ENCODE data around the gene CMIP. TPM values are rescaled to one million over a fixed set of nuclear protein-coding genes. Genes with fewer than 3 reads are reported as not detected.

The CMIP gene
- total RNA-seq, 2 experiments from 2014 or later: 28.1 to 29.7 TPM

- peaks cover 3% of the 10 kb centered on the region for H3K4me1 Mint-ChIP-seq
- peaks cover 9% of the 10 kb centered on the region for H3K36me3 Mint-ChIP-seq
- no peak overlapping the region for H3K27ac Mint-ChIP-seq
- H3K9me3 Mint-ChIP-seq: no peaks in the 10 kb centered on the region
- no peak overlapping the region for H3K4me3 Mint-ChIP-seq
- DNase-seq: no peak
- H3K27me3 Mint-ChIP-seq: no peaks in the 10 kb centered on the region
Observed at GRCh38 chr16:81692021-81692420, 247.4 kb downstream of the CMIP start.

GRCh38 chr16:81692571-81692970 is 248.0 kb downstream of the CMIP start:
- Mint-ChIP-seq H3K27ac (no peak overlapping the region), H3K4me1 (peaks cover 2% of the 10 kb centered on the region), H3K9me3 (no peaks in the 10 kb centered on the region)

GRCh38 chr16:81693041-81693743 is 248.6 kb downstream of the CMIP start:
- H3K4me3 Mint-ChIP-seq: no peak overlapping the region
- H3K36me3 Mint-ChIP-seq: peaks cover 8% of the 10 kb centered on the region
- DNase-seq: no peak
- no peak overlapping the region for H3K27ac Mint-ChIP-seq
- no peaks in the 10 kb centered on the region for H3K4me1 Mint-ChIP-seq
- no peaks in the 10 kb centered on the region for H3K27me3 Mint-ChIP-seq
- no peaks in the 10 kb centered on the region for H3K9me3 Mint-ChIP-seq

More at GRCh38 chr16:81692571-81692970, 248.0 kb downstream of the CMIP start:
- no peak overlapping the region for H3K4me3 Mint-ChIP-seq
- H3K27me3 Mint-ChIP-seq: no peaks in the 10 kb centered on the region
- no peak for DNase-seq
- H3K36me3 Mint-ChIP-seq: peaks cover 9% of the 10 kb centered on the region

- peaks cover 7% of the 10 kb centered on the region for H3K36me3 Mint-ChIP-seq
- no peak for DNase-seq
- H3K4me3 Mint-ChIP-seq: no peak overlapping the region
- H3K4me1 Mint-ChIP-seq: no peaks in the 10 kb centered on the region
- no peak overlapping the region for H3K27ac Mint-ChIP-seq
- no peaks in the 10 kb centered on the region for H3K27me3 Mint-ChIP-seq
- H3K9me3 Mint-ChIP-seq: no peaks in the 10 kb centered on the region
Observed at GRCh38 chr16:81693744-81694303, 249.2 kb downstream of the CMIP start.

GRCh38 chr16:81694494-81695280 is 250.1 kb downstream of the CMIP start:
- Mint-ChIP-seq H3K9me3 (no peaks in the 10 kb centered on the region), H3K4me1 (no peaks in the 10 kb centered on the region), H3K27ac (no peak overlapping the region), H3K36me3 (peaks cover 7% of the 10 kb centered on the region), H3K4me3 (no peak overlapping the region), H3K27me3 (no peaks in the 10 kb centered on the region)
- no peak for DNase-seq

GRCh38 chr16:81695321-81696165 is 250.9 kb downstream of the CMIP start:
- Mint-ChIP-seq H3K4me1 (no peaks in the 10 kb centered on the region), H3K27me3 (no peaks in the 10 kb centered on the region), H3K9me3 (no peaks in the 10 kb centered on the region), H3K27ac (no peak overlapping the region), H3K36me3 (peaks cover 7% of the 10 kb centered on the region), H3K4me3 (no peak overlapping the region)
- no peak for DNase-seq

GRCh38 chr16:81696166-81696960 is 251.8 kb downstream of the CMIP start:
- DNase-seq: no peak
- Mint-ChIP-seq H3K4me1 (no peaks in the 10 kb centered on the region), H3K27ac (no peak overlapping the region), H3K4me3 (no peak overlapping the region), H3K36me3 (peaks cover 7% of the 10 kb centered on the region), H3K27me3 (no peaks in the 10 kb centered on the region), H3K9me3 (no peaks in the 10 kb centered on the region)

GRCh38 chr16:81696961-81697615 is 252.5 kb downstream of the CMIP start:
- H3K27ac Mint-ChIP-seq: no peak overlapping the region

GRCh38 chr16:81697616-81698309 is 253.2 kb downstream of the CMIP start:
- Mint-ChIP-seq H3K27me3 (no peaks in the 10 kb centered on the region), H3K9me3 (no peaks in the 10 kb centered on the region), H3K27ac (peak overlapping the region; percentile 34)

More at GRCh38 chr16:81696961-81697615, 252.5 kb downstream of the CMIP start:
- Mint-ChIP-seq H3K27me3 (no peaks in the 10 kb centered on the region), H3K4me3 (no peak overlapping the region), H3K9me3 (no peaks in the 10 kb centered on the region), H3K36me3 (peaks cover 3% of the 10 kb centered on the region), H3K4me1 (no peaks in the 10 kb centered on the region)
- DNase-seq: peak; percentile 23

GRCh38 chr16:81698310-81698641 is 253.7 kb downstream of the CMIP start:
- H3K9me3 Mint-ChIP-seq: no peaks in the 10 kb centered on the region
- no peaks in the 10 kb centered on the region for H3K27me3 Mint-ChIP-seq
- DNase-seq: no peak
- H3K27ac Mint-ChIP-seq: no peak overlapping the region
- H3K4me1 Mint-ChIP-seq: no peaks in the 10 kb centered on the region
- no peaks in the 10 kb centered on the region for H3K36me3 Mint-ChIP-seq
- no peak overlapping the region for H3K4me3 Mint-ChIP-seq

More at GRCh38 chr16:81697616-81698309, 253.2 kb downstream of the CMIP start:
- no peak for DNase-seq
- no peak overlapping the region for H3K4me3 Mint-ChIP-seq
- H3K36me3 Mint-ChIP-seq: peaks cover 3% of the 10 kb centered on the region
- H3K4me1 Mint-ChIP-seq: no peaks in the 10 kb centered on the region

- H3K36me3 Mint-ChIP-seq: no peaks in the 10 kb centered on the region
- no peak overlapping the region for H3K27ac Mint-ChIP-seq
- no peaks in the 10 kb centered on the region for H3K27me3 Mint-ChIP-seq
- no peaks in the 10 kb centered on the region for H3K4me1 Mint-ChIP-seq
- no peaks in the 10 kb centered on the region for H3K9me3 Mint-ChIP-seq
- no peak for DNase-seq
- no peak overlapping the region for H3K4me3 Mint-ChIP-seq
Observed at GRCh38 chr16:81699596-81699995, 255.0 kb downstream of the CMIP start.

GRCh38 chr16:81700071-81700779 is 255.6 kb downstream of the CMIP start:
- Mint-ChIP-seq H3K4me1 (no peaks in the 10 kb centered on the region), H3K4me3 (no peak overlapping the region), H3K27me3 (no peaks in the 10 kb centered on the region), H3K27ac (peak overlapping the region; percentile 14), H3K36me3 (no peaks in the 10 kb centered on the region), H3K9me3 (no peaks in the 10 kb centered on the region)
- no peak for DNase-seq

- Mint-ChIP-seq H3K27me3 (no peaks in the 10 kb centered on the region), H3K4me1 (no peaks in the 10 kb centered on the region), H3K4me3 (no peak overlapping the region), H3K36me3 (no peaks in the 10 kb centered on the region), H3K9me3 (no peaks in the 10 kb centered on the region), H3K27ac (peak overlapping the region; percentile 14)
- no peak for DNase-seq
Observed at GRCh38 chr16:81700780-81701165, 256.2 kb downstream of the CMIP start.
